Thoracic aorta (tissue), 2 donors: ENCODE results near the gene GREM1. TPM values are rescaled to one million over a fixed set of nuclear protein-coding genes. Genes with fewer than 3 reads are reported as not detected.

Source experiments
- ATAC-seq: fragments of 150-250 bp; one replicate; pipeline ENCODE4 v1.8.0; 2017; ENCODE audit warnings: low read depth; ENCODE audit not compliant: insufficient number of reproducible peaks, low FRiP score
- DNase-seq: peaks from one replicate; pipeline ENCODE4 v3.0.0-alpha.2; 2020; ENCODE audit warnings: low spot score
- H3K27ac ChIP-seq, 2 donors: fragments of 200-600 bp; sonication (generic); 1 replicate in 1 of 2; 2 replicates in 1 of 2; pipeline ENCODE4 v1.5.1; 2016; ENCODE audit warnings: mild to moderate bottlenecking in 2 of 2, moderate library complexity in 2 of 2
- H3K27me3 ChIP-seq: fragments of 200-600 bp; sonication (generic); replicated peaks from 2 replicates; pipeline ENCODE4 v1.6.0; 2016; ENCODE audit warnings: mild to moderate bottlenecking; ENCODE audit not compliant: insufficient read depth
- H3K36me3 ChIP-seq: fragments of 200-600 bp; sonication (generic); one replicate; pipeline ENCODE4 v1.5.1; 2016
- H3K4me1 ChIP-seq, 2 donors: fragments of 200-600 bp; sonication (generic); 1 replicate in 1 of 2; 2 replicates in 1 of 2; pipeline versions ENCODE4 v1.5.1 to v1.6.0; 2016; ENCODE audit warnings: low read depth in 2 of 2, mild to moderate bottlenecking in 1 of 2; ENCODE audit not compliant: control insufficient read depth in 1 of 2
- H3K4me3 ChIP-seq: fragments of 200-600 bp; sonication (generic); 2 replicates; pipeline ENCODE4 v1.5.1; 2016; ENCODE audit warnings: mild to moderate bottlenecking
- H3K9me3 ChIP-seq: fragments of 200-600 bp; sonication (generic); 2 replicates; pipeline ENCODE4 v1.5.1; 2016
- total RNA-seq, 2 donors: library from RNA; depleted of rRNA; stranded (reverse); fragments of >200 nt; gene quantifications; one replicate each; pipeline versions ENCODE4 v1.1.0 to v1.2.3, GENCODE V29; 2016
- TF ChIP-seq, protein P1 (sequence below): fragments of 200-600 bp; sonication (generic); IDR thresholded peaks from one replicate; pipeline ENCODE4 v1.5.1; 2019; ENCODE audit warnings: antibody characterized with exemption

Gene GREM1
- total RNA-seq, 2 donors from 2014 or later = 0.42 to 0.95 TPM

- H3K27ac ChIP-seq = no peak overlapping the region
- DNase-seq (no peak), ATAC-seq (no peak)
- peaks cover 0 to 10% of the 10 kb centered on the region in 2 donors for H3K4me1 ChIP-seq
- no peaks in the 10 kb centered on the region for H3K9me3 ChIP-seq
- TF ChIP-seq, protein P1, sequence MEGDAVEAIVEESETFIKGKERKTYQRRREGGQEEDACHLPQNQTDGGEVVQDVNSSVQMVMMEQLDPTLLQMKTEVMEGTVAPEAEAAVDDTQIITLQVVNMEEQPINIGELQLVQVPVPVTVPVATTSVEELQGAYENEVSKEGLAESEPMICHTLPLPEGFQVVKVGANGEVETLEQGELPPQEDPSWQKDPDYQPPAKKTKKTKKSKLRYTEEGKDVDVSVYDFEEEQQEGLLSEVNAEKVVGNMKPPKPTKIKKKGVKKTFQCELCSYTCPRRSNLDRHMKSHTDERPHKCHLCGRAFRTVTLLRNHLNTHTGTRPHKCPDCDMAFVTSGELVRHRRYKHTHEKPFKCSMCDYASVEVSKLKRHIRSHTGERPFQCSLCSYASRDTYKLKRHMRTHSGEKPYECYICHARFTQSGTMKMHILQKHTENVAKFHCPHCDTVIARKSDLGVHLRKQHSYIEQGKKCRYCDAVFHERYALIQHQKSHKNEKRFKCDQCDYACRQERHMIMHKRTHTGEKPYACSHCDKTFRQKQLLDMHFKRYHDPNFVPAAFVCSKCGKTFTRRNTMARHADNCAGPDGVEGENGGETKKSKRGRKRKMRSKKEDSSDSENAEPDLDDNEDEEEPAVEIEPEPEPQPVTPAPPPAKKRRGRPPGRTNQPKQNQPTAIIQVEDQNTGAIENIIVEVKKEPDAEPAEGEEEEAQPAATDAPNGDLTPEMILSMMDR = no peak
- H3K36me3 ChIP-seq = no peaks in the 10 kb centered on the region
- H3K4me3 ChIP-seq = no peak overlapping the region
- no peaks in the 10 kb centered on the region for H3K27me3 ChIP-seq
These were observed 30.2 kb upstream of the GREM1 start for GRCh38 chr15:32687556-32687955.

DNA sequence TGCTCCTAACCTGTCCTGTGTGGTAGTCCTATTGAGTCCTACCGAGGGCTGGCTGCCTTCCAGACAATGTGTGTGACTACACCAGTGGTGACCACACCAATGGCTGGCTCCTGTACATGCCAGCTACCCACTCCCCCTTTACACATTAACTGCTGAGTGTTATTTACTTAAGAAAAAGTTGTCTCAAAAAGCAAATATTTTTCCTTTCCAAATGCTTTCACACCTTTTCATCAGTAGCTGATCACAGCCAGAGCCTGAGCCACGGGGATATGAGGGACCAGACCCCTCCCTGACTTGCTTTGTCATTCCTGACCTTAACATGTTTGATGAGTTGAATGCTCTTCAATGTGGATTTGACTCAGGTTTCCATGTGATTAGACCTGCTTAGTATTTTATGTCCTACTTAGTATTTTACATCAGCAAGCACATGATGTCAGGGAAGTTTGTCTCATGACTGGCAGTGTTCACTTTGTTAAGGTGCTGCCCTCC is 29.6 kb upstream of the GREM1 start:
- peaks cover 0 to 5% of the 10 kb centered on the region in 2 donors for H3K4me1 ChIP-seq
- H3K27me3 ChIP-seq = no peaks in the 10 kb centered on the region
- H3K4me3 ChIP-seq = no peak overlapping the region
- DNase-seq = no peak
- no peak for ATAC-seq
- no peak overlapping the region for H3K27ac ChIP-seq
- H3K9me3 ChIP-seq = no peaks in the 10 kb centered on the region
- H3K36me3 ChIP-seq = no peaks in the 10 kb centered on the region
- TF ChIP-seq, protein P1 = no peak

GRCh38 chr15:32690941-32691688 is 26.7 kb upstream of the GREM1 start:
- Histone ChIP-seq H3K27ac (no peak overlapping the region), H3K4me1 (no peaks in the 10 kb centered on the region), H3K27me3 (no peaks in the 10 kb centered on the region), H3K4me3 (no peak overlapping the region), H3K9me3 (no peaks in the 10 kb centered on the region), H3K36me3 (no peaks in the 10 kb centered on the region)
- DNase-seq (no peak), ATAC-seq (no peak)
- TF ChIP-seq, protein P1 = no peak

DNA sequence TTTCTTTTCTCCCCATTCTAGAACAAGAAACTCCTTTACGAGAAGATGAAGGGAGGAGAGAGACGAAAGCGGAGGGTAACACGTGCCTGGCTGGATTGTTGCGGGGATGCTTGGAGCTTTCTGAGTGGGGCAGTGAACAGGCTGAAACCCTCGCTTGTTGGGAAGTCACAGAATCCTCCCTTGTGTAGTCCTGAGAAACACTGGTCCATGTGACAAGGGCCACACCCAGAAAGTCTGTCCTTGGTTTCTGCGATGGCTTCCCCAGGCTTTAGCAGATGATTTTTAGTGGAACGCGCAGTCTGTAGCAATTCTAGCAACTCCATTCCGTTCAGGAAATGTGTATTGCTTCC is 26.1 kb upstream of the GREM1 start:
- Histone ChIP-seq H3K27ac (no peak overlapping the region), H3K9me3 (no peaks in the 10 kb centered on the region), H3K27me3 (no peaks in the 10 kb centered on the region), H3K36me3 (no peaks in the 10 kb centered on the region), H3K4me3 (no peak overlapping the region), H3K4me1 (no peaks in the 10 kb centered on the region)
- TF ChIP-seq, protein P1 = no peak
- DNase-seq (no peak), ATAC-seq (no peak)

DNA sequence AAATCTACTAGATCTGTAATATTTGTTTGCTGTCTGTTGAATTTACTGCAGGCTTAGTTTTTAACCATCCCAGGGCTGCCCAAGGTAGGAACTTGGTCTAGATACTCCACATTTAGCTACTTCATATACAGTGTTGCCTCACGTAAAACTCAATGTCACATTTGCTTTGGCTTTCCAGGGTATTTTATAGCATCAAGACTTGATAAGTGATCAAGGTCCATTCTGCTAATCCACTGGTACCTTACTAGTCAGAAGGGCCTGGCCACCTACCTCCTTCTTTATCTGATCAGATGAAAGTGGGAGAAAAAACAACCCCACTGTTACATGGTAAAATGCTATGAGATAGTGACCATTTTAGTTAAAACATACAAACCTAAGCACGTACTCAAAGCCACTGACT is 25.5 kb upstream of the GREM1 start:
- TF ChIP-seq, protein P1 = no peak
- Histone ChIP-seq H3K9me3 (no peaks in the 10 kb centered on the region), H3K27me3 (no peaks in the 10 kb centered on the region), H3K36me3 (no peaks in the 10 kb centered on the region), H3K27ac (no peak overlapping the region), H3K4me1 (no peaks in the 10 kb centered on the region), H3K4me3 (no peak overlapping the region)
- ATAC-seq (no peak), DNase-seq (no peak)
